Mucosa of gallbladder (tissue), 1 donor: ENCODE measurements around the gene SURF1. TPM values are rescaled to one million over a fixed set of nuclear protein-coding genes. Genes with fewer than 3 reads are reported as not detected.
A peak's percentile ranks its signal among the peaks of the same experiment; 100 is the strongest.

Source experiments
- DNase-seq: peaks from one replicate; pipeline ENCODE4 v3.0.0-alpha.2; 2020; ENCODE audit warnings: low spot score
- total RNA-seq: library from RNA; stranded (reverse); gene quantifications from one replicate; pipeline ENCODE4 v1.2.1, GENCODE V29; 2021
- donor health status: DM: no; HTN: no; CAD: no.

The SURF1 gene
- total RNA-seq, 1 donor from 2014 or later = 53.5 TPM

- no peak for DNase-seq
Observed at GRCh38 chr9:133362359-133363044, 6.2 kb upstream of the SURF1 start.

GRCh38 chr9:133361507-133362092, 5.3 kb upstream of the SURF1 start:
- no peak for DNase-seq

- DNase-seq = no peak
Observed at GRCh38 chr9:133360400-133361393, 4.4 kb upstream of the SURF1 start.

GRCh38 chr9:133359399-133360175, 3.3 kb upstream of the SURF1 start:
- DNase-seq = no peak

- no peak for DNase-seq
Observed at GRCh38 chr9:133357656-133358055, 1.4 kb upstream of the SURF1 start.

- no peak for DNase-seq
Observed at GRCh38 chr9:133355881-133356357, 368 bp downstream of the SURF1 start.

GRCh38 chr9:133354766-133355165, 1.5 kb downstream of the SURF1 start:
- no peak for DNase-seq

- DNase-seq = no peak
Observed at GRCh38 chr9:133353548-133353947, 2.7 kb downstream of the SURF1 start.

- no peak for DNase-seq
Observed at GRCh38 chr9:133352635-133353340, 3.5 kb downstream of the SURF1 start.

GRCh38 chr9:133351908-133352634, 4.2 kb downstream of the SURF1 start:
- peak; percentile 39 for DNase-seq

- DNase-seq = no peak
Observed at GRCh38 chr9:133351526-133351907, 4.8 kb downstream of the SURF1 start.

GRCh38 chr9:133349965-133350616, 6.2 kb downstream of the SURF1 start:
- DNase-seq = no peak

GRCh38 chr9:133348718-133349573, 7.3 kb downstream of the SURF1 start:
- DNase-seq = no peak

- peak; percentile 98 for DNase-seq
Observed at GRCh38 chr9:133347985-133348717, 8.1 kb downstream of the SURF1 start, which contains the start of the genes MED22 and RPL7A. Gene MED22 (minus strand): TSS chr9:133348131. CDS start chr9:133346662, 1,469 bp downstream. Gene RPL7A (plus strand): TSS chr9:133348218. CDS start chr9:133348244, 26 bp downstream.

- DNase-seq = no peak
Observed at GRCh38 chr9:133347515-133347984, 8.7 kb downstream of the SURF1 start.

- no peak for DNase-seq
Observed at GRCh38 chr9:133346021-133346785, 10.1 kb downstream of the SURF1 start.

GRCh38 chr9:133345596-133345995, 10.7 kb downstream of the SURF1 start:
- DNase-seq = no peak
